PC-3 (cell line): ENCODE measurements around the gene EEPD1. TPM values are rescaled to one million over a fixed set of nuclear protein-coding genes. Genes with fewer than 3 reads are reported as not detected.

Source experiments
- ATAC-seq: fragments of 200-7000 bp; cut with Tn5 transposase; 2 replicates; pipeline ENCODE4 v1.9.1; 2020; ENCODE audit warnings: mild to moderate bottlenecking, moderate library complexity
- BruUV-seq: library from RNA; stranded (reverse); fragments of 400-500 nt; replicated peaks from 2 replicates; lab custom pipeline; 2021; lab: Mats Ljungman, UMichigan
- CTCF ChIA-PET: fragments of 300-600 bp; sonication (Branson Sonifier 250); formaldehyde crosslinking; loops from one replicate; lab custom pipeline; 2022; ENCODE audit warnings: antibody characterized with exemption; lab: Charles Lee
- POLR2A ChIA-PET: fragments of 300-600 bp; sonication (Branson Sonifier 250); formaldehyde crosslinking; loops from one replicate; lab custom pipeline; 2022; ENCODE audit warnings: antibody characterized with exemption; ENCODE audit not compliant: unreplicated experiment; lab: Charles Lee
- DNase-seq: peaks from one replicate; pipeline ENCODE4 v3.0.0-alpha.2; 2015
- H2AFZ ChIP-seq: fragments of 300-600 bp; sonication (generic); 2 replicates; pipeline ENCODE4 v1.6.0; 2016; ENCODE audit warnings: antibody characterized with exemption, low read length
- H3F3A ChIP-seq: fragments of 300-600 bp; sonication (generic); one replicate; pipeline ENCODE4 v1.6.0; 2017; ENCODE audit warnings: antibody characterized with exemption, low read length, control low read depth, mild to moderate bottlenecking; ENCODE audit not compliant: unreplicated experiment
- H3K27ac ChIP-seq: fragments of 300-600 bp; sonication (generic); 2 replicates; pipeline ENCODE4 v1.5.1; 2016; ENCODE audit warnings: mild to moderate bottlenecking, low read length
- H3K27me3 ChIP-seq: fragments of 300-600 bp; sonication (generic); 2 replicates; pipeline ENCODE4 v1.6.1; 2016; ENCODE audit warnings: low read length, mixed read lengths
- H3K36me3 ChIP-seq: fragments of 300-600 bp; sonication (generic); 2 replicates; pipeline ENCODE4 v1.6.1; 2016; ENCODE audit warnings: low read depth, mixed run types, low read length, mixed read lengths
- H3K4me1 ChIP-seq: fragments of 300-600 bp; sonication (generic); 2 replicates; pipeline ENCODE4 v1.5.1; 2016; ENCODE audit warnings: low read length; ENCODE audit not compliant: insufficient read depth
- H3K4me2 ChIP-seq: fragments of 300-600 bp; sonication (generic); 2 replicates; pipeline ENCODE4 v1.6.0; 2016; ENCODE audit warnings: low read length
- H3K4me3 ChIP-seq: fragments of 300-600 bp; sonication (generic); 2 replicates; pipeline ENCODE4 v1.5.1; 2016; ENCODE audit warnings: mild to moderate bottlenecking, low read length, mixed read lengths
- H3K79me2 ChIP-seq: fragments of 300-600 bp; sonication (generic); 2 replicates; pipeline ENCODE4 v1.6.1; 2017; ENCODE audit warnings: low read length, mixed read lengths
- H3K9ac ChIP-seq: fragments of 300-600 bp; sonication (generic); 2 replicates; pipeline ENCODE4 v1.6.0; 2016; ENCODE audit warnings: mild to moderate bottlenecking, low read length
- H3K9me2 ChIP-seq: fragments of 300-600 bp; sonication (generic); replicated peaks from 2 replicates; pipeline ENCODE4 v1.6.1; 2016; ENCODE audit warnings: mixed run types, low read length, mixed read lengths
- H3K9me3 ChIP-seq: fragments of 300-600 bp; sonication (generic); 2 replicates; pipeline ENCODE4 v1.6.1; 2016; ENCODE audit warnings: low read length, mixed read lengths
- H4K20me1 ChIP-seq: fragments of 300-600 bp; sonication (generic); 2 replicates; pipeline ENCODE4 v1.6.1; 2016; ENCODE audit warnings: low read length, mixed read lengths
- CTCF ChIP-seq: fragments of 300-600 bp; sonication (generic); conservative IDR thresholded peaks from 2 replicates; pipeline ENCODE4 v1.5.1; 2017; ENCODE audit warnings: antibody characterized with exemption, low read depth, mild to moderate bottlenecking, low read length
- EZH2 ChIP-seq: fragments of 300-600 bp; sonication (generic); IDR thresholded peaks from one replicate; pipeline ENCODE4 v1.6.1; 2017; ENCODE audit warnings: antibody characterized with exemption, mild to moderate bottlenecking, low read length; ENCODE audit not compliant: unreplicated experiment
- EZH2phosphoT487 ChIP-seq: fragments of 300-600 bp; sonication (generic); IDR thresholded peaks from 2 replicates; pipeline ENCODE4 v1.6.1; 2018; ENCODE audit warnings: mild to moderate bottlenecking, antibody characterized with exemption, low read length, borderline replicate concordance
- intact Hi-C: fragments of 100-400 bp; cut with micrococcal nuclease; formaldehyde crosslinking; loops from 2 replicates; pipeline ENCODE4 v1.9.0; 2023
- total RNA-seq: library from RNA; depleted of rRNA; stranded (reverse); fragments of >200 nt; gene quantifications from 2 replicates; pipeline ENCODE4 v1.2.3, GENCODE V29; 2014

EEPD1 gene
- total RNA-seq, 1 experiment from 2014 or later: 28.3 TPM

DNA sequence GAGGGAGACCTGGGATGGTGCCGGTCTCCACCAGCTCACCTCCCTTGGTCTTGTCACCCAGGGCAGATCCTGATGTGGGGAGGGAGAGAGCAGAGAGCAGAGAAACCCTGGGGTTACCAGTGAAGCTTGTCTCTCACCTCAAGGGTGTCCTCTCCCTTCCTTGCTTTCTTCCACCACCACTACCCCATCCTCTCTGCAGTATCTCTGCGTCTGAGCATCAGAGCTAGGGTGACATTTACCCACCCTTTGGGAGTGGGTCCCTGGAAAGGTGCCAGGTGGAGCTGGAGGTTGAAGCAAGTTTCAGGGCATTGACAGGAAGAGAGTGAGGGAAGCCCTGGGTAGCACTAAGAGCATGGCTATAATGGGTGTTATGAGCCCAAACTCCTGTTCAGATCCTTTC, 161.4 kb downstream of the EEPD1 start:
- TF ChIP-seq CTCF: no peak
- no peak for TF ChIP-seq EZH2
- TF ChIP-seq EZH2phosphoT487: no peak
- no peak overlapping the region for H3K9ac ChIP-seq
- no peaks in the 10 kb centered on the region for H3F3A ChIP-seq
- intact Hi-C loops: no loop called here
- H2AFZ ChIP-seq: no peak overlapping the region
- DNase-seq: no peak
- no peaks in the 10 kb centered on the region for H3K9me3 ChIP-seq
- no TSS peak for BruUV-seq
- H4K20me1 ChIP-seq: no peaks in the 10 kb centered on the region
- H3K4me3 ChIP-seq: no peak overlapping the region
- ChIA-PET POLR2A (no interaction called here), CTCF (no interaction called here)
- no peak for ATAC-seq
- no peaks in the 10 kb centered on the region for H3K9me2 ChIP-seq
- no peaks in the 10 kb centered on the region for H3K27me3 ChIP-seq
- no peak overlapping the region for H3K27ac ChIP-seq
- no peaks in the 10 kb centered on the region for H3K4me1 ChIP-seq
- no peaks in the 10 kb centered on the region for H3K36me3 ChIP-seq
- H3K4me2 ChIP-seq: no peak overlapping the region
- H3K79me2 ChIP-seq: no peaks in the 10 kb centered on the region

- Histone ChIP-seq H3K27me3 (no peaks in the 10 kb centered on the region), H3K9ac (no peak overlapping the region), H3K36me3 (no peaks in the 10 kb centered on the region), H3K4me3 (no peak overlapping the region), H3K9me3 (no peaks in the 10 kb centered on the region), H2AFZ (no peak overlapping the region), H4K20me1 (no peaks in the 10 kb centered on the region), H3K27ac (no peak overlapping the region), H3K4me1 (no peaks in the 10 kb centered on the region), H3K79me2 (no peaks in the 10 kb centered on the region), H3K9me2 (no peaks in the 10 kb centered on the region), H3K4me2 (no peak overlapping the region), H3F3A (no peaks in the 10 kb centered on the region)
- BruUV-seq: no TSS peak
- DNase-seq: no peak
- intact Hi-C loops: loop anchor here (5.0 kb wide), 1 partner anchor 398 kb away; no protein-coding TSS in a partner anchor
- TF ChIP-seq EZH2phosphoT487: no peak
- CTCF ChIA-PET: no interaction called here
- POLR2A ChIA-PET: no interaction called here
- ATAC-seq: 0 out of 2 replicates have a peak, but pooled peaks have one; percentile 17
Observed at GRCh38 chr7:36315309-36315944, 162.4 kb downstream of the EEPD1 start.

GRCh38 chr7:36316319-36316718, 163.3 kb downstream of the EEPD1 start:
- no peaks in the 10 kb centered on the region for H3K4me1 ChIP-seq
- no peak overlapping the region for H2AFZ ChIP-seq
- H3K9ac ChIP-seq: no peak overlapping the region
- H3K36me3 ChIP-seq: no peaks in the 10 kb centered on the region
- DNase-seq (no peak), ATAC-seq (no peak)
- H3K4me2 ChIP-seq: no peak overlapping the region
- H3K4me3 ChIP-seq: no peak overlapping the region
- H3K9me3 ChIP-seq: no peaks in the 10 kb centered on the region
- POLR2A ChIA-PET: no interaction called here
- no peaks in the 10 kb centered on the region for H3F3A ChIP-seq
- H3K79me2 ChIP-seq: no peaks in the 10 kb centered on the region
- CTCF ChIA-PET: no interaction called here
- H3K9me2 ChIP-seq: no peaks in the 10 kb centered on the region
- H3K27ac ChIP-seq: no peak overlapping the region
- no TSS peak for BruUV-seq
- no peaks in the 10 kb centered on the region for H3K27me3 ChIP-seq
- intact Hi-C loops: loop anchor here (5.0 kb wide), 1 partner anchor 399 kb away; no protein-coding TSS in a partner anchor
- no peak for TF ChIP-seq CTCF
- TF ChIP-seq EZH2phosphoT487: no peak
- TF ChIP-seq EZH2: no peak
- no peaks in the 10 kb centered on the region for H4K20me1 ChIP-seq
